ENCODE measurements around the gene NOS1. TPM values are rescaled to one million over a fixed set of nuclear protein-coding genes. Genes with fewer than 3 reads are reported as not detected.
"Not testable (repeated sequence)": the region's sequence is repeated elsewhere in the genome, so short reads cannot be mapped to it uniquely, and the experiment has no call there.

The NOS1 gene
- total RNA-seq, 2 experiments from 2014 or later = not detected

DNA sequence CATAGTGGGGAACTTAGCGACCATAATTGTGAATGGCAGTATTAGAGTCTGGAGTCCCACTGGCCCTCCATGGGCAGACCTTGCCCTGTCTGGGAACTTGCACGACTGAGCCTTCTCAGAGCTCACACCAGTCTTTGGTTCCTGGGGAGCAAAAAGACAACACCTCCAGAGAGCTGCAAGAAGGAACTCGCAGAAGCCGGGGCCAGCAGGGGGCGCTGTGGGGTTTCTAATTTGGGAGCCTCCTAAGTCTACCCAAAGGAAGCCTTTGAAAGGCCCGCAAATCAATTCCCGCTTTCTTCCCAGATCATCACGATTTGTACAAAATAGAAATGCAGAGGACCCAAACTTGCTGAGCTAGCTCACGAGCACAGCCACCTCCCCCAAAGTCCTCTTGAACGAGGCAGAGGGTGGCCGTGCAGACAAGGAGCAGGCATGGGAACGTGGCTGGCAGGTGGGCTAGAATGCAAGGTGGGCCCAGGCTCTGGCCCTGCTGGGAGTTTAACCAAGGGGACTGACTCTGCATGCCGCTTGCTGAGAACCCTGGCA is 124.9 kb downstream of the NOS1 start:
- H3K27me3 Mint-ChIP-seq (ENCODE audit: low read depth) = peaks cover 2% of the 10 kb centered on the region
- ATAC-seq (peak; percentile 81), DNase-seq (peak; percentile 87)
- H3K4me1 Mint-ChIP-seq (ENCODE audit: low read depth) = no peaks in the 10 kb centered on the region
- ChIA-PET CTCF (interaction anchor here (0.7 to 4.0 kb wide), 12 partner anchors 9 to 613 kb away, joined by 3 to 17 read pairs (median 4); no protein-coding TSS in a partner anchor), POLR2A (no interaction called here)
- H3K9me3 Mint-ChIP-seq (ENCODE audit: insufficient read depth) = no peaks in the 10 kb centered on the region
- no peaks in the 10 kb centered on the region for H3K36me3 Mint-ChIP-seq (ENCODE audit: low read depth)
- no peak overlapping the region for H3K27ac Mint-ChIP-seq
- no peak overlapping the region for H3K4me3 Mint-ChIP-seq

DNA sequence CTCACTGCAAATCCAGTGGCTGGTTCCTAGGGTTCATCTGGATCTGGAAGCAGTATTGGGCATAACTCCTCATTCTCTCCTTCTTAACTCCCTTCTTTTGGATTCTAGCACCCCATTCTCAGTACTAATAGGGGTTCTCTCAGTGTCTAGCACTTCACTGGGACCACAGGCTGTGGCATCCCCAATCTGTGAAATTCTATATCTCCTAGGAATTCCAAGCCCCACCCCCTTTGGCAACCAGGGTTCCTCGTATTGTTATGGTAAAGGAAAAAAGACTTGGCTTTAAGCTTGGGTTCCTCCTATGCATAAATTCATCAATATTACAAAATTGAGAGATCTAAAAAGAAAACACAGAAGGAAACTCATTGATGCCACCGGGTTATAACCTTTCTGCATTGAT is 126.2 kb downstream of the NOS1 start:
- ChIA-PET CTCF (interaction anchor here (0.7 to 4.0 kb wide), 6 partner anchors 17 to 614 kb away, joined by 3 to 17 read pairs (median 12); no protein-coding TSS in a partner anchor), POLR2A (no interaction called here)
- Mint-ChIP-seq H3K27me3 (ENCODE audit: low read depth) (peaks cover 2% of the 10 kb centered on the region), H3K4me3 (no peak overlapping the region), H3K9me3 (ENCODE audit: insufficient read depth) (no peaks in the 10 kb centered on the region), H3K27ac (no peak overlapping the region), H3K4me1 (ENCODE audit: low read depth) (no peaks in the 10 kb centered on the region), H3K36me3 (ENCODE audit: low read depth) (no peaks in the 10 kb centered on the region)
- no peak for ATAC-seq
- DNase-seq = no peak

DNA sequence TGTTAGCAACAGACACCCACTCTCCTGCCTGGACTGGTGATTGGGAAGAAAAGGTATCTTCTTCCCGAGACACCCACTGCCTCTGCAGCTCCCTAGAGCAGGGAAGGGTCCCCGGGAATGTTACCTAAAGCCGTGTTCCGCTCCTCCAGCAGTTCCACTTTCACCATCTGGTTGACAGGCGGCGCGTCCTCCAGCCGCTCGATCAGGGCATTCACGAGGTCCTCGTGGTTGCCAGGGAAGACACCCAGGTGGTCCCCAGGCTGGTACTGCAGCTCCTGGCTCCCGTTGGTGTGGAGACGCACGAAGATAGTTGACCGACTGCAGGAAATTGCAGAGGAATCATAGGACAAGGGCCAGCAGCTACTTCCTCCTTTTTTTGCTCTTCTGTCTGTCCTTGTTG is 127.0 kb downstream of the NOS1 start:
- Mint-ChIP-seq H3K4me3 (no peak overlapping the region), H3K27ac (no peak overlapping the region), H3K27me3 (ENCODE audit: low read depth) (peaks cover 2% of the 10 kb centered on the region), H3K36me3 (ENCODE audit: low read depth) (no peaks in the 10 kb centered on the region), H3K4me1 (ENCODE audit: low read depth) (no peaks in the 10 kb centered on the region), H3K9me3 (ENCODE audit: insufficient read depth) (no peaks in the 10 kb centered on the region)
- ATAC-seq (no peak), DNase-seq (no peak)
- ChIA-PET CTCF (interaction anchor here (0.7 to 4.0 kb wide), 2 partner anchors 65 to 603 kb away, joined by 3 to 17 read pairs; no protein-coding TSS in a partner anchor), POLR2A (no interaction called here)

DNA sequence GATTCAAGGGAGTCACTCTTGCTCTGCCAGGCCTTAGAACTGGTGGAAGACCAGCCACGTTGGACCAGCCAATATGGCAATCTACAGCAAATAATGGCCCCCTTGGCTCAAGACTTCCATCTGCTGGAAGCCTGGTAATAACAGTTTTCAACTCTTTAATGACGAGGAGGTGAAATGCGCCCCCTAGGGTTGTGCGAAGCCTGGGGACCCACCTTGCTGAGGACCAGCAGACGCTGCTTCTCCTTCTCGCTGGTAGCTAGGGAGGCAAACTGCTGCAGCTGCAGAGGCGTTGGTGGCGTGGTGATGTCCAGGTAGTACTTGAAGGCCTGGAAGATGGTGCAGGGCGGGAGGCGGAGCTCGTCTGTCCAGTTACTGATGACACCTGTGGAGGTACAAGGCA is 129.7 kb downstream of the NOS1 start:
- ChIA-PET POLR2A (no interaction called here), CTCF (no interaction called here)
- Mint-ChIP-seq H3K27me3 (ENCODE audit: low read depth) (peaks cover 2% of the 10 kb centered on the region), H3K4me3 (no peak overlapping the region), H3K9me3 (ENCODE audit: insufficient read depth) (no peaks in the 10 kb centered on the region), H3K27ac (no peak overlapping the region), H3K36me3 (ENCODE audit: low read depth) (no peaks in the 10 kb centered on the region), H3K4me1 (ENCODE audit: low read depth) (no peaks in the 10 kb centered on the region)
- ATAC-seq (no peak), DNase-seq (no peak)

DNA sequence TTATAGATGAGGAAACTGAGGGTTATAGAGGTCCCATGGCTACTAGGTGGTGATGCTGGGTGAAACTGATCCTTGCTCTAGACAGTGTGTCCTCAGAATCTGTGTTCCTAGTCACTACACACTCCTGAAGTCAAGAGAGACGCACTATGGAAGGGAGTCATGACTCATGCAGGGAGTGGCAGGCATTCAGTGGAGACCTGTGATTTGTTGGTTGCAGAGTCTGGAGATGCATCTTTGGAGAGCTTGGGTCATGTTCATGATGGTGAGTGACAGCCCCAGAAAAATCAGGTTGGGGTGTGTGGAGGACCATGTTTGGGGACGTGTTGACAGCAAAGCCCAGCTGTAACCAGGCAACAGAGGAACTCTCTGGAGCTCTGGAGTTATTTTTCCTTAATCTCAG is 133.2 kb downstream of the NOS1 start:
- Mint-ChIP-seq H3K4me1 (ENCODE audit: low read depth) (no peaks in the 10 kb centered on the region), H3K27ac (no peak overlapping the region), H3K36me3 (ENCODE audit: low read depth) (no peaks in the 10 kb centered on the region), H3K27me3 (ENCODE audit: low read depth) (peaks cover 2% of the 10 kb centered on the region), H3K4me3 (no peak overlapping the region), H3K9me3 (ENCODE audit: insufficient read depth) (no peaks in the 10 kb centered on the region)
- POLR2A ChIA-PET = no interaction called here
- CTCF ChIA-PET = interaction anchor here (1.2 kb wide), 1 partner anchor 8 kb away, joined by 6 read pairs; no protein-coding TSS in a partner anchor
- DNase-seq (no peak), ATAC-seq (no peak)

DNA sequence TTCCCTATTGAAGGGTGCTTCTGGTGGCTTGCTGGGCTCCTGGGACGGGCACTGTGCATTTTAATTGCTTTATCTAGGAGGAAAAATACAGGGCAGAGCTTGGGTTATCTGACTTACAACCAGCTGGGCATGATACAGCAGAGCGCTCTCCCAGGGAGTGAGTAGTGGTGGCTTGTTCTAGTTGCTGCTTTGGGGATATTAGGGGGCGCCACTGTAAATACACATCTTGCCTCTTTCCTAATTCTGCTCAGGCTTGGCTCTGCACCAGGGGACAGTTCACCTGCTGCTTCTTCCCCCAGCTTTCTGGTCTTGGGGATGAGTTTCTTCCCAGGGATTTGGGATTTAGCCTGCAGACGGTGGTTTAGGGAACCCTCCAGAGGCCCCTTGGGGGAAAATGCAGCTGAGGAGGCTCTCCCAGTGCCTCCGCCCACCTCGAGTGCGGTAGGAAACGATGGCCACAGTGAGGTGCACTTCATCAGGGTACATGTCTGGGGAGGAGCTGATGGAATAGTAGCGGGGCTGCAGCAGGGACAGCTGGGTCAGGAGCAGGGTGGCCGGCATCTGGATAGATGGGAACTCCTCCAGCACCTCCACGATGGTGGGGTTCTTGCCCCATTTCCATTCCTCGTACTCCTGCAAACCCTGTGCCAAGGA is 134.3 kb downstream of the NOS1 start:
- ATAC-seq (no peak), DNase-seq (no peak)
- Mint-ChIP-seq H3K27me3 (ENCODE audit: low read depth) (no peaks in the 10 kb centered on the region), H3K36me3 (ENCODE audit: low read depth) (no peaks in the 10 kb centered on the region), H3K27ac (no peak overlapping the region), H3K4me1 (ENCODE audit: low read depth) (no peaks in the 10 kb centered on the region), H3K9me3 (ENCODE audit: insufficient read depth) (no peaks in the 10 kb centered on the region), H3K4me3 (no peak overlapping the region)
- POLR2A ChIA-PET = no interaction called here
- CTCF ChIA-PET = interaction anchor here (1.2 kb wide), 1 partner anchor 9 kb away, joined by 6 read pairs; no protein-coding TSS in a partner anchor

DNA sequence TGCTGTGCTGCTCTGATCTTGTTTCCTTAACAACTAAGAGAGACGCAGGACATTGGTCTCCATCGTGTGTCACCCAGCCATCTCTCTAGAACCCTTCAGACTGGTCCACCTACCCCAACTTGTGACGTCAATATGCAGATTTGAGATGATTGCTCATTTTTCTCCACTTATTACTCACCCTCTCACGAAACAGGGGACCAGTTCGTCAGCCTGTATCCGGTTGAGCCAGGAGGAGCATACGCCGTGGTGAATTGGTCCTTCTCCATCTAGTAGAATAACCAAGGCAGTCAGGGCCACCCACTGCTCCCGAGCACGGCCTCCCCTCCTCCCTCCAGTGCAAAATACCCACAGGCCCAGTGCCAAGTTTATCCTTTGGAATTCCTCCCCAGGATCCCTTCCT is 134.9 kb downstream of the NOS1 start:
- Mint-ChIP-seq H3K9me3 (ENCODE audit: insufficient read depth) (no peaks in the 10 kb centered on the region), H3K4me1 (ENCODE audit: low read depth) (no peaks in the 10 kb centered on the region), H3K36me3 (ENCODE audit: low read depth) (no peaks in the 10 kb centered on the region), H3K27ac (no peak overlapping the region), H3K4me3 (no peak overlapping the region), H3K27me3 (ENCODE audit: low read depth) (no peaks in the 10 kb centered on the region)
- DNase-seq (no peak), ATAC-seq (no peak)
- ChIA-PET CTCF (no interaction called here), POLR2A (no interaction called here)

DNA sequence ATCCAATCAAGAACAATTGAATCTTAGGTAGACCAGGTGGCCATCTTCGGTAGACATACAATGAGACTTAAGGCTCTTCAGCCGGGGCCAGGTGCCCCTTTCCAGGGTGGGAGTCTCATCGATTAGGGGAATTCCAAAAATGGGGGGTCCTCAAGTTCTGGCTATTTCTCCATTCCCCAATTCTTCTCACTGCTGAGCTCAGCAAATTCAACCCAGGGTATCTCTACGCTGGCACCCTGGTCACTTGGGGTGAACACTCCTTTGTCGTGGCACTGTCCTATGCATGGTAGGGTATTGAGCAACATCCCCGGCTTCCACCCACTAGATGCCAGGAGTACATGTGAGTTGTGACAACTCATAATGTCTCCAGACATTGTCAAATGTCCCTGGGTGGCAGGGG is 136.2 kb downstream of the NOS1 start:
- ChIA-PET POLR2A (no interaction called here), CTCF (no interaction called here)
- ATAC-seq (no peak), DNase-seq (no peak)
- Mint-ChIP-seq H3K4me1 (ENCODE audit: low read depth) (no peaks in the 10 kb centered on the region), H3K27ac (no peak overlapping the region), H3K4me3 (no peak overlapping the region), H3K36me3 (ENCODE audit: low read depth) (no peaks in the 10 kb centered on the region), H3K9me3 (ENCODE audit: insufficient read depth) (no peaks in the 10 kb centered on the region), H3K27me3 (ENCODE audit: low read depth) (no peaks in the 10 kb centered on the region)

DNA sequence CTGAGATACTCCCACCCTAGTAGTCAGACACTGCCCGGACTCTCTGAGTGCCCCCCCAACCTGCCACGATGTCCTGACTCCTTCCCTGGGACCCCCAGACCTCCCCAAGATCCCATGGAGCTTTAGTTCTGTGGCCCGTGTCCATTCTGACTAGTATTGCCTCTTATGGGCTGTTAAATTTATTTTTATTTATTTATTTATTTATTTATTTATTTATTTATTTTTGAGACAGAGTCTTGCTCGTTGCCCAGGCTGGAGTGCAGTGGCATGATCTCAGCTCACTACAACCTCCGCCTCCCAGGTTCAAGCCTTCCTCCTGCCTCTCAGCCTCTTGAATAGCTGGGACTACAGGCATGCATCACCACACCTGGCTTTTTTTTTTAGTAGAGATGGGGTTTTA is 140.5 kb downstream of the NOS1 start:
- H3K27ac Mint-ChIP-seq; H3K4me3 Mint-ChIP-seq; H3K36me3 Mint-ChIP-seq (ENCODE audit: low read depth); ATAC-seq; H3K27me3 Mint-ChIP-seq (ENCODE audit: low read depth); H3K4me1 Mint-ChIP-seq (ENCODE audit: low read depth); H3K9me3 Mint-ChIP-seq (ENCODE audit: insufficient read depth); DNase-seq; POLR2A ChIA-PET: not testable (repeated sequence)
- CTCF ChIA-PET = interaction anchor here (0.7 kb wide), 1 partner anchor 10 kb away, joined by 3 read pairs; no protein-coding TSS in a partner anchor

DNA sequence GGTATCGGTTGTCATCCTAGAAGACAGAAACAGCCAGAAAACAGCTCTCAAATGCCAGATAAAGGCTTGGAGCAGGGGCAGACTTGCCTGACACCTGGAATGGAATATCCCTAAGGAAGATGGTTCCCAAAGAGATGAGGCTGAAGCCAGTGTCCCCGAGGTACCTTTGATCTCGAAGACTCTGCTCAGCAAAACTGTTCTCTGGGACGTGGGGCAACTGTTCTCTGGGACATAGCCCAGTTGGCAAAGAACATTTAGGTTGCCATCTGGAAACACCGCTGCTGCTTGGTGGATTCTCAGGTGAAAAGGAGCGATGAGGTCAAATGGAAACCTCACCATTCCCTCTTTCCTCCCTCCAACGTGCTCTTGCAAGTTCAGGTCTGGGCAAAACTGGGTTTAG is 143.3 kb downstream of the NOS1 start:
- no peaks in the 10 kb centered on the region for H3K36me3 Mint-ChIP-seq (ENCODE audit: low read depth)
- no peak overlapping the region for H3K4me3 Mint-ChIP-seq
- H3K4me1 Mint-ChIP-seq (ENCODE audit: low read depth) = no peaks in the 10 kb centered on the region
- ATAC-seq = no peak
- H3K27ac Mint-ChIP-seq = no peak overlapping the region
- no peak for DNase-seq
- no peaks in the 10 kb centered on the region for H3K9me3 Mint-ChIP-seq (ENCODE audit: insufficient read depth)
- CTCF ChIA-PET = no interaction called here
- peaks cover 3% of the 10 kb centered on the region for H3K27me3 Mint-ChIP-seq (ENCODE audit: low read depth)
- POLR2A ChIA-PET = no interaction called here

DNA sequence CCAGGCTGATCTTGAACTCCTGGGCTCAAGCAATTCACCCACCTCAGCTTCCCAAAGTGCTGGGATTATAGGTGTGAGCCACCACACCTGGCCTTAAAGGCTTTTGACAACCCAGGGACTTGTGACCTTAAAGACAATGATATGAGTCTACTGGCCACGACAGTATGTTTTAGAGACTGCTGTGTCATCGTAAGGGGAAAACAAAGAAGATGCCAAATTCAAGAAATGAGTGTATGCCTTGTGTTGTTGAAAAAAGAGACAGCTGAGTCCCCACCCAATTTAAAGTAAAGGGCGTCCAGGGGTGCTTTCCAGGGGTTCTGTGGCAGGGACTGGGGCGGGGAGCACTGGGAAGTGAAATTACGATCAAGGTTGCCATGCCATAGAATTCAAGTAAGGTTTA is 144.7 kb downstream of the NOS1 start:
- no peak for ATAC-seq
- no peak overlapping the region for H3K4me3 Mint-ChIP-seq
- CTCF ChIA-PET = interaction anchor here (1.0 kb wide), 1 partner anchor 513 kb away, joined by 3 read pairs; no protein-coding TSS in a partner anchor
- H3K27ac Mint-ChIP-seq = no peak overlapping the region
- H3K27me3 Mint-ChIP-seq (ENCODE audit: low read depth) = peaks cover 4% of the 10 kb centered on the region
- no peaks in the 10 kb centered on the region for H3K9me3 Mint-ChIP-seq (ENCODE audit: insufficient read depth)
- H3K36me3 Mint-ChIP-seq (ENCODE audit: low read depth) = no peaks in the 10 kb centered on the region
- DNase-seq = no peak
- H3K4me1 Mint-ChIP-seq (ENCODE audit: low read depth) = no peaks in the 10 kb centered on the region
- POLR2A ChIA-PET = no interaction called here

DNA sequence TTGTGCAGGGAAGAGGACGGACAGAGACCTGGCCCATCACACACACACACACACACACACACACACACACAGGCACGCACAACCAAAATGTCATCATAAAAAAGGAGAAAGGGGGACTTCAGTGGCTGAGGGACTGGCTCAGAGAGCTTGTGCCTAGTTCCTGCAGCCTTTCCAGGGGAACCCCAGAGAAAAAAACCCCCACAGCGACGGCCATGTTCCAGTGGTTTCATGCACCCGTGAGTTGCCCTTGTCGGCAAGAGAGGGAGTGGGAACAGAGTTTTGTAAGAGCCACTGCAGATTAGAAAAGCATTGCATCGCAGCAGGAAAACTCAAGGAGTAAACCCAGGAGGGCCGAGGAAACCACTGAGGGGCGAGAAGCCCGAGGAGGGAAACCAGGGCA is 146.6 kb downstream of the NOS1 start:
- ATAC-seq = no peak
- Mint-ChIP-seq H3K4me3 (no peak overlapping the region), H3K4me1 (ENCODE audit: low read depth) (no peaks in the 10 kb centered on the region), H3K9me3 (ENCODE audit: insufficient read depth) (no peaks in the 10 kb centered on the region), H3K27ac (no peak overlapping the region), H3K27me3 (ENCODE audit: low read depth) (peaks cover 7% of the 10 kb centered on the region), H3K36me3 (ENCODE audit: low read depth) (no peaks in the 10 kb centered on the region)
- DNase-seq = no peak
- POLR2A ChIA-PET = no interaction called here
- CTCF ChIA-PET = no interaction called here

All from activated CD8-positive, alpha-beta T cell treated with anti-CD3 and anti-CD28 coated beads, Interleukin-2, amount 10 ng/mL, durations not matched to agents 7 days and 5 days (primary cell).